Left lung (tissue), 10 donors: ENCODE measurements around the gene GRM1. TPM values are rescaled to one million over a fixed set of nuclear protein-coding genes. Genes with fewer than 3 reads are reported as not detected.

Source experiments
- ATAC-seq: fragments of 200-7000 bp; cut with Tn5 transposase; one replicate; pipeline ENCODE4 v1.9.1; 2020; ENCODE audit warnings: moderate library complexity
- DNase-seq, 4 donors: peaks; one replicate each; pipeline ENCODE4 v3.0.0-alpha.2; 2013 to 2020
- H3K27ac ChIP-seq, 2 donors: fragments of 200-600 bp; sonication (generic) in 1 of 2; one replicate each; pipeline versions ENCODE4 v1.5.0 to v1.8.0; 2020 to 2021
- H3K27me3 ChIP-seq, 2 donors: fragments of 200-600 bp; sonication (generic) in 1 of 2; one replicate each; pipeline versions ENCODE4 v1.5.0 to v1.8.0; 2020 to 2021
- H3K36me3 ChIP-seq, 2 donors: fragments of 200-600 bp; sonication (generic) in 1 of 2; one replicate each; pipeline versions ENCODE4 v1.5.0 to v1.8.0; 2020 to 2021
- H3K4me1 ChIP-seq, 2 donors: fragments of 200-600 bp; one replicate each; pipeline ENCODE4 v1.8.0; 2021
- H3K4me3 ChIP-seq, 2 donors: fragments of 200-600 bp; sonication (generic) in 1 of 2; one replicate each; pipeline versions ENCODE4 v1.5.0 to v1.8.0; 2020 to 2021; ENCODE audit warnings: mild to moderate bottlenecking in 1 of 2
- H3K9me3 ChIP-seq, 2 donors: fragments of 200-600 bp; sonication (generic) in 1 of 2; one replicate each; pipeline versions ENCODE4 v1.5.0 to v1.8.0; 2020 to 2021
- intact Hi-C, 2 donors: fragments of 100-400 bp; cut with DNase I; formaldehyde crosslinking; loops; one replicate each; pipeline versions ENCODE4 v1.11.2 to v1.14.2; 2022
- polyA plus RNA-seq, 6 donors: library from polyadenylated mRNA; unstranded; fragments of 120-200 nt; gene quantifications; one replicate each; pipeline ENCODE4 v1.2.1, GENCODE V29; 2013; ENCODE audit not compliant: insufficient read length in 6 of 6
- total RNA-seq, 2 donors: library from RNA; stranded (reverse); fragmentation: NEBNext Ultra II Directional; extraction: Animal tissue kit (Norgen Biotek cat#: 25700); gene quantifications; one replicate each; pipeline ENCODE4 v1.2.1, GENCODE V29; 2021
- TF ChIP-seq, protein P1 (sequence below), 2 donors: fragments of 200-600 bp; sonication (generic) in 1 of 2; IDR thresholded peaks; one replicate each; pipeline versions ENCODE4 v1.5.0 to v1.8.0; 2021; ENCODE audit warnings: antibody characterized with exemption in 2 of 2
- donor health status: DM: no; HTN: yes; CAD: no.
- donor health status: DM: no; HTN: no; CAD: no.

Gene GRM1
- total and polyA plus RNA-seq, 8 donors = 0.04 to 0.10 (median 0.07) TPM; not detected in 1

DNA sequence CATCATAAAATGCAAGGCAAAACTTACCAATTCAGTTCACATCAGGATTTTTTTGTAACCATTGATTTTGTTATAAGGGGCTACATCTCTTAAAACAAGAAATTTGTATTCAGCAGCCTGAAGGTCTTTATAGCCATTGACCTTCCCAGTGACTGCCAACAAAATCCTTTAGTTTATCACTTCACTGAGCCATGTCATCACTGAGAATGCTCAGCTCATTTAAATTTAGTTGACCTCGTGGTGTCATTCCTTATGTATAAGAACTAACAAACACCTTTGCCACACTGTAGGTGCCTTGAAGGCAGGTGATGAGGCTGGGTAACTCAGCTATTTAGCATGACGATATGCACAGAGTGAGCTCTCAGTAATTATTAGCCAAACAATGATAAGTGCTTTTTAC is 77.7 kb downstream of the GRM1 start:
- DNase-seq (no peak), ATAC-seq (no peak)
- Histone ChIP-seq H3K4me1 (no peaks in the 10 kb centered on the region), H3K36me3 (no peaks in the 10 kb centered on the region), H3K27me3 (no peaks in the 10 kb centered on the region), H3K4me3 (no peak overlapping the region), H3K9me3 (peaks cover 0 to 16% of the 10 kb centered on the region in 2 donors), H3K27ac (no peak overlapping the region)
- TF ChIP-seq, protein P1, sequence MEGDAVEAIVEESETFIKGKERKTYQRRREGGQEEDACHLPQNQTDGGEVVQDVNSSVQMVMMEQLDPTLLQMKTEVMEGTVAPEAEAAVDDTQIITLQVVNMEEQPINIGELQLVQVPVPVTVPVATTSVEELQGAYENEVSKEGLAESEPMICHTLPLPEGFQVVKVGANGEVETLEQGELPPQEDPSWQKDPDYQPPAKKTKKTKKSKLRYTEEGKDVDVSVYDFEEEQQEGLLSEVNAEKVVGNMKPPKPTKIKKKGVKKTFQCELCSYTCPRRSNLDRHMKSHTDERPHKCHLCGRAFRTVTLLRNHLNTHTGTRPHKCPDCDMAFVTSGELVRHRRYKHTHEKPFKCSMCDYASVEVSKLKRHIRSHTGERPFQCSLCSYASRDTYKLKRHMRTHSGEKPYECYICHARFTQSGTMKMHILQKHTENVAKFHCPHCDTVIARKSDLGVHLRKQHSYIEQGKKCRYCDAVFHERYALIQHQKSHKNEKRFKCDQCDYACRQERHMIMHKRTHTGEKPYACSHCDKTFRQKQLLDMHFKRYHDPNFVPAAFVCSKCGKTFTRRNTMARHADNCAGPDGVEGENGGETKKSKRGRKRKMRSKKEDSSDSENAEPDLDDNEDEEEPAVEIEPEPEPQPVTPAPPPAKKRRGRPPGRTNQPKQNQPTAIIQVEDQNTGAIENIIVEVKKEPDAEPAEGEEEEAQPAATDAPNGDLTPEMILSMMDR (IDR thresholded peaks at IDR 0.05) = no peak
- intact Hi-C loops = no loop called here

DNA sequence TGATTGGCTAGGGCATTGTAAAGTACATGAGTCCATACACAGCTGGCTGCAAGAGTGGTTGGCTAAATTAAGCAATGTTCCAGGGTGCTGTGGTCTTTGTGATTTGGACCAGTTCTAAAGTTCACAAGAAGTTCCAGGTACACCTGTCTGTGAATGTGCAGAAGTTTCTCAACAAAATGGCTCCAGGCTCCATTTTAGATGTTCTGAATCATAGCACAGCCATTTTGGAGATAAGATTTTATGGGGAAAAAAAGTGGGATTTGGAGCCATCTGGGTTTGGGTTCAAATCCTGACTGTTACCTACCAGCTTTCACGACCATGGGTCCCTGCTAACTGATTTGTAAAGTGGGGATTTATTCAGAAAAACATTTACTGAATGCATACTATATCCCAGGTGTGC is 82.1 kb downstream of the GRM1 start:
- no peak for DNase-seq
- TF ChIP-seq, protein P1 (IDR thresholded peaks at IDR 0.05) = no peak
- ATAC-seq = no peak
- Histone ChIP-seq H3K36me3 (no peaks in the 10 kb centered on the region), H3K27ac (no peak overlapping the region), H3K4me3 (no peak overlapping the region), H3K9me3 (peaks cover 0 to 12% of the 10 kb centered on the region in 2 donors), H3K27me3 (no peaks in the 10 kb centered on the region), H3K4me1 (no peaks in the 10 kb centered on the region)
- intact Hi-C loops = no loop called here

DNA sequence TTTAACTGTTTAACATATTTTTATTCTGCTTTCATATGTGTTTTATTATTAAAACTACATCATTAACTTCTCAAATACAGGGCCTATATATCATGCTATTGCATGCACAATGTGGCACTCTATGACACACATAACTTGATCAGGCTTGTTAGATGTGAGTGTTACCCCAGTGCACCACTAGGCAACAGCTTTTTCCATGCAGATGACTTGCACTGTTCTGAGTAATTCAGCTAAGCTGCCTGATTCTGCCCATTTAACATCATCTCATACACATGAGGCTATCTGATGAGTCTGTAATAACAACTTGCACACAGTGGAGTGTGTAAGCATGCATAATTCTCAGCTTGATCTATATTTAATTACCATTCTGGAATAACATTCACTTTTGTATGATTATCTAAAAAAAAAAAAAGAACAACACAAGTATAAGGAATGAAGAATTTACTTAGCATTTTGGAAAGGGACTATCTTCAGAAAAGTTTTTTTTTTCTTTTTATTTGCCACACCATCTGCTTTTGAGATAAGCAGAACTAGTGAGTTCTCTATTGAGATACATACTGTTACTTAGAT is 83.1 kb downstream of the GRM1 start:
- Histone ChIP-seq H3K9me3 (peaks cover 0 to 12% of the 10 kb centered on the region in 2 donors), H3K4me3 (no peak overlapping the region), H3K36me3 (no peaks in the 10 kb centered on the region), H3K4me1 (no peaks in the 10 kb centered on the region), H3K27me3 (no peaks in the 10 kb centered on the region), H3K27ac (no peak overlapping the region)
- DNase-seq (no peak), ATAC-seq (no peak)
- intact Hi-C loops = no loop called here
- TF ChIP-seq, protein P1 (IDR thresholded peaks at IDR 0.05) = no peak

DNA sequence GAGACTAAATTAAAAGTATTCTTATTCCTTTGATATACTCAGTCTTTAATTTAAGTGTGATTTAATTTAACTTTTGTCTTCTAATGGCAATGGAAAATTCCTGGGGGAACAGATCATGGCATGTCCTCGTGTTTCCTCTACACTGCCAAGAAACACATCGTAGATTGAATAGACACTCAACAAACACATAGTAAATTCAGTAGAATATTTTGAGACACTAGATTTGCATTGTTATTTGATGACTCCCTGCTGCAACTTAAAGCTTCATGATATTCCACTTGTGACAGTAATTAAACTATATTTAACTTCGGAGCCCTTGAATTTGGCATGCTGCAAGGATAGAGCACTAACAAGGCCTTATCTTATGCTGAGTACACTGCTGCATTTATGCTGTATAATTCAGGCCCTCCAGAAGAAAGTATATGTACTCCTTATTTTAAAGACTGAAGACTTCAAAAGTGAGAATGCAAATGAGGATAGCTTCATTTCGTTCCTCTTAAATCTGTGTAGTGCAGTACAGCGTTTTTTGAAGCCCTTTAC is 84.3 kb downstream of the GRM1 start:
- Histone ChIP-seq H3K27ac (no peak overlapping the region), H3K36me3 (no peaks in the 10 kb centered on the region), H3K27me3 (no peaks in the 10 kb centered on the region), H3K4me3 (no peak overlapping the region), H3K9me3 (peaks cover 0 to 12% of the 10 kb centered on the region in 2 donors), H3K4me1 (no peaks in the 10 kb centered on the region)
- no peak for DNase-seq
- intact Hi-C loops = no loop called here
- TF ChIP-seq, protein P1 (IDR thresholded peaks at IDR 0.05) = no peak
- ATAC-seq = no peak

DNA sequence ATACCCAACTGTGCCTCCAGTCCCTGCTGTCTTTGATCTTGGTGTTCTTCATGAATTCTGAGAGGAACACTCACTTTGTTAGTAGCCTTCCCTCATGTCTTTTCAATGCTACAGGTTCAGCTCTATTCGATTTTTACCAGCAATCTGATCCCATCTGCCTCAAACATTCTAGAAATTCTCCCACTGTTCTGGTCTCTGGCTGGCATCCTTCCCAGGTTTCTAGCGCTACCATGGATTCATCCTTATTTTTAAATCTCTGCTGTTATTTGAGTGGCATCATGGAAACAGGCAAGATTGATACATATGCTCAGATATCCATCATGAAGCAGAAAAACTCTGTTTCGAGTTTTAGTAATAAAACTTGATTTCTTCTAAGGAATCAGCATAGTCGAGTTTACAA is 94.8 kb downstream of the GRM1 start:
- H3K4me3 ChIP-seq = no peak overlapping the region
- H3K27ac ChIP-seq = no peak overlapping the region
- H3K36me3 ChIP-seq = no peaks in the 10 kb centered on the region
- no peaks in the 10 kb centered on the region for H3K4me1 ChIP-seq
- no peaks in the 10 kb centered on the region for H3K27me3 ChIP-seq
- ATAC-seq (no peak), DNase-seq (no peak)
- no peaks in the 10 kb centered on the region for H3K9me3 ChIP-seq
- TF ChIP-seq, protein P1 (IDR thresholded peaks at IDR 0.05) = no peak
- intact Hi-C loops = no loop called here
